Osteoblast (primary cell): ENCODE measurements around the gene RBM23. TPM values are rescaled to one million over a fixed set of nuclear protein-coding genes. Genes with fewer than 3 reads are reported as not detected.

Experiments used
- DNase-seq: peaks from one replicate; pipeline ENCODE4 v3.0.0; 2011; ENCODE audit warnings: low spot score, mixed read lengths; ENCODE audit not compliant: insufficient read length; ENCODE audit errors: missing footprints
- H2AFZ ChIP-seq: 2 replicates; pipeline ENCODE4 v1.6.0; 2011; ENCODE audit warnings: mild to moderate bottlenecking, low read length
- H3K27ac ChIP-seq: 2 replicates; pipeline ENCODE4 v1.5.1; 2011; ENCODE audit warnings: mild to moderate bottlenecking, low read depth, low read length, moderate library complexity
- H3K27me3 ChIP-seq: 2 replicates; pipeline ENCODE4 v1.6.0; 2012; ENCODE audit warnings: mild to moderate bottlenecking, control low read depth, inconsistent platforms, low read length, moderate library complexity; ENCODE audit not compliant: insufficient read depth
- H3K36me3 ChIP-seq: 2 replicates; pipeline ENCODE4 v1.5.1; 2011; ENCODE audit warnings: mild to moderate bottlenecking, low read length, control low read depth, moderate library complexity; ENCODE audit not compliant: insufficient read depth
- H3K4me1 ChIP-seq: 2 replicates; pipeline ENCODE4 v1.5.1; 2011; ENCODE audit warnings: mild to moderate bottlenecking, low read length, control low read depth, moderate library complexity; ENCODE audit not compliant: insufficient read depth
- H3K4me2 ChIP-seq: 2 replicates; pipeline ENCODE4 v1.6.0; 2011; ENCODE audit warnings: mild to moderate bottlenecking, low read length; ENCODE audit not compliant: insufficient read depth
- H3K4me3 ChIP-seq: fragments of 200-600 bp; sonication (generic); 3 replicates; pipeline ENCODE4 v1.5.1; 2012; ENCODE audit warnings: mild to moderate bottlenecking, low read length, inconsistent platforms; ENCODE audit not compliant: insufficient read depth
- H3K79me2 ChIP-seq: 2 replicates; pipeline ENCODE4 v1.6.0; 2012; ENCODE audit warnings: mild to moderate bottlenecking, low read length, control low read depth, inconsistent platforms; ENCODE audit not compliant: insufficient read depth
- H3K9me3 ChIP-seq: 2 replicates; pipeline ENCODE4 v1.5.1; 2011; ENCODE audit warnings: low read depth, low read length, control low read depth
- H4K20me1 ChIP-seq: 2 replicates; pipeline ENCODE4 v1.6.0; 2012; ENCODE audit warnings: mild to moderate bottlenecking, low read length, control low read depth; ENCODE audit not compliant: insufficient read depth
- CTCF ChIP-seq: IDR thresholded peaks from 2 replicates; pipeline ENCODE4 v1.5.1; 2011; ENCODE audit warnings: mild to moderate bottlenecking, low read depth, low read length, moderate library complexity; ENCODE audit errors: extremely low read depth
- total RNA-seq: library from RNA; depleted of rRNA; stranded (reverse); fragments of >200 nt; gene quantifications from 2 replicates; pipeline ENCODE4 v1.2.3, GENCODE V29; 2012

RBM23 gene
- total RNA-seq, 1 donor: 98.1 TPM

GRCh38 chr14:22872033-22872832 lies 46.7 kb downstream of the RBM23 start:
- Histone ChIP-seq H3K4me3 (peak overlapping the region; percentile 91), H2AFZ (peak overlapping the region; percentile 98), H4K20me1 (peaks cover 24% of the 10 kb centered on the region), H3K9me3 (no peaks in the 10 kb centered on the region), H3K79me2 (peaks cover 33% of the 10 kb centered on the region), H3K4me2 (peak overlapping the region; percentile 100), H3K4me1 (peaks cover 21% of the 10 kb centered on the region), H3K27ac (peak overlapping the region; percentile 92), H3K36me3 (peaks cover 34% of the 10 kb centered on the region), H3K27me3 (no peaks in the 10 kb centered on the region)
- peak; percentile 96 for DNase-seq
- peak; percentile 98 for TF ChIP-seq CTCF

- Histone ChIP-seq H3K27ac (peak within 1 kb of the TSS; percentile 92), H3K27me3 (no peaks in the 10 kb centered on the region), H3K4me2 (peak within 1 kb of the TSS; percentile 100), H3K4me3 (peak within 1 kb of the TSS; percentile 91), H2AFZ (peak within 1 kb of the TSS; percentile 98), H3K4me1 (peaks cover 21% of the 10 kb centered on the region), H3K79me2 (peaks cover 33% of the 10 kb centered on the region), H3K36me3 (peaks cover 27% of the 10 kb centered on the region), H4K20me1 (peaks cover 22% of the 10 kb centered on the region), H3K9me3 (no peaks in the 10 kb centered on the region)
- DNase-seq: peak; percentile 95
- no peak for TF ChIP-seq CTCF
These were observed 47.5 kb downstream of the RBM23 start, which contains the start of gene LRP10 for GRCh38 chr14:22871224-22872032. Gene LRP10 (plus strand): TSS chr14:22871740. CDS start chr14:22872304, 564 bp downstream.

- Histone ChIP-seq H3K4me1 (peaks cover 21% of the 10 kb centered on the region), H3K79me2 (peaks cover 30% of the 10 kb centered on the region), H2AFZ (peak overlapping the region; percentile 98), H3K4me3 (peak overlapping the region; percentile 91), H4K20me1 (peaks cover 16% of the 10 kb centered on the region), H3K27me3 (no peaks in the 10 kb centered on the region), H3K36me3 (peaks cover 21% of the 10 kb centered on the region), H3K27ac (peak overlapping the region; percentile 92), H3K9me3 (no peaks in the 10 kb centered on the region), H3K4me2 (peak overlapping the region; percentile 100)
- peak; percentile 31 for DNase-seq
- no peak for TF ChIP-seq CTCF
These were observed 48.1 kb downstream of the RBM23 start for GRCh38 chr14:22870811-22871223.

- Histone ChIP-seq H3K4me3 (no peak overlapping the region), H3K36me3 (no peaks in the 10 kb centered on the region), H3K4me1 (peaks cover 11% of the 10 kb centered on the region), H2AFZ (no peak overlapping the region), H3K4me2 (no peak overlapping the region), H3K9me3 (no peaks in the 10 kb centered on the region), H3K27me3 (no peaks in the 10 kb centered on the region), H3K79me2 (no peaks in the 10 kb centered on the region), H3K27ac (no peak overlapping the region), H4K20me1 (no peaks in the 10 kb centered on the region)
- DNase-seq: no peak
- TF ChIP-seq CTCF: no peak
These were observed 52.1 kb downstream of the RBM23 start for GRCh38 chr14:22866874-22867273.
